K562 (cell line): ENCODE results near the gene SEC24A. TPM values are rescaled to one million over a fixed set of nuclear protein-coding genes. Genes with fewer than 3 reads are reported as not detected.

Source experiments
- ATAC-seq: fragments of 200-7000 bp; cut with Tn5 transposase; 3 replicates; pipeline ENCODE4 v1.9.1; 2020; ENCODE audit warnings: moderate library complexity
- BruUV-seq: library from RNA; stranded (reverse); fragments of 400-500 nt; replicated peaks from 2 replicates; lab custom pipeline; 2021; lab: Mats Ljungman, UMichigan
- CTCF ChIA-PET: fragments of 300-600 bp; formaldehyde crosslinking; extraction: SDS; loops from one replicate; lab custom pipeline; 2021; ENCODE audit warnings: low intra/inter-chr PET ratio; lab: Yijun Ruan, JAX
- POLR2A ChIA-PET: fragments of 300-600, 350-650 bp; sonication (Branson Sonifier 250); formaldehyde crosslinking; extraction: SDS; loops from one replicate; lab custom pipeline; 2021; ENCODE audit warnings: antibody characterized with exemption, inconsistent platforms; lab: Yijun Ruan, JAX
- DNase-seq, 4 experiments: peaks; one replicate each; pipeline versions ENCODE4 v3.0.0 to v3.0.0-alpha.2; 2011 to 2018; ENCODE audit warnings: low spot score in 3 of 4, mixed read lengths in 3 of 4; ENCODE audit errors: extremely low read depth in 1 of 4
- FAIRE-seq: peaks from 2 replicates; lab custom pipeline; 2011; peaks lifted over from hg19 to GRCh38; lab: Jason Lieb, UNC
- H2AFZ ChIP-seq: 2 replicates; pipeline ENCODE4 v1.6.0; 2011; ENCODE audit warnings: low read depth, low read length, control low read depth, inconsistent platforms
- H3K27ac ChIP-seq: fragments of 200-600 bp; 3 replicates; pipeline ENCODE4 v1.8.0; 2011; ENCODE audit warnings: low read depth, mild to moderate bottlenecking, control low read depth, inconsistent platforms, low read length, moderate library complexity, mixed read lengths; ENCODE audit errors: extremely low read depth
- H3K27me3 ChIP-seq, 2 experiments: fragments of 300-600 bp in 1 of 2; 2 replicates in 1 of 2; 3 replicates in 1 of 2; pipeline versions ENCODE4 v1.6.0 to v1.8.0; 2011; ENCODE audit warnings: inconsistent platforms in 2 of 2, low read length in 2 of 2, mild to moderate bottlenecking in 1 of 2, mixed read lengths in 1 of 2, moderate library complexity in 1 of 2; ENCODE audit not compliant: control insufficient read depth in 2 of 2, insufficient read depth in 2 of 2
- H3K36me3 ChIP-seq: fragments of 300-600 bp; 3 replicates; pipeline ENCODE4 v1.8.0; 2011; ENCODE audit warnings: mild to moderate bottlenecking, low read length, inconsistent platforms; ENCODE audit not compliant: control insufficient read depth, insufficient read depth
- H3K4me1 ChIP-seq, 2 experiments: fragments of 200-600 bp in 1 of 2; replicated peaks in 1 of 2; 2 replicates in 1 of 2; 3 replicates in 1 of 2; pipeline versions ENCODE4 v1.5.1 to v1.8.0; 2011; ENCODE audit warnings: inconsistent platforms in 2 of 2, low read length in 2 of 2, mild to moderate bottlenecking in 1 of 2, mixed read lengths in 1 of 2, moderate library complexity in 1 of 2; ENCODE audit not compliant: control insufficient read depth in 2 of 2, insufficient read depth in 2 of 2
- H3K4me2 ChIP-seq: 2 replicates; pipeline ENCODE4 v1.6.1; 2011; ENCODE audit warnings: low read length, control low read depth, inconsistent platforms, mixed read lengths; ENCODE audit not compliant: insufficient read depth
- H3K4me3 ChIP-seq: fragments of 200-600 bp; sonication (generic), shearing (Covaris generic); 2 replicates; pipeline ENCODE4 v1.5.1; 2016; ENCODE audit warnings: control low read depth, inconsistent platforms
- H3K79me2 ChIP-seq: fragments of 200-600 bp; 3 replicates; pipeline ENCODE4 v1.8.0; 2011; ENCODE audit warnings: low read length, inconsistent platforms; ENCODE audit not compliant: control insufficient read depth, insufficient read depth
- H3K9ac ChIP-seq, 2 experiments: 2 replicates each; pipeline versions ENCODE4 v1.6.0 to v1.6.1; 2011; ENCODE audit warnings: low read depth in 2 of 2, low read length in 2 of 2, control low read depth in 1 of 2, inconsistent platforms in 1 of 2, mild to moderate bottlenecking in 1 of 2, mixed read lengths in 1 of 2; ENCODE audit not compliant: insufficient read depth in 1 of 2
- H3K9me1 ChIP-seq: one replicate; pipeline ENCODE4 v1.6.0; 2011; ENCODE audit warnings: inconsistent platforms, mild to moderate bottlenecking, low read length, moderate library complexity; ENCODE audit not compliant: control insufficient read depth, insufficient read depth
- H3K9me3 ChIP-seq: replicated peaks from 2 replicates; pipeline ENCODE4 v1.5.1; 2011; ENCODE audit warnings: low read depth, low read length, inconsistent platforms; ENCODE audit not compliant: control insufficient read depth, insufficient read depth
- H4K20me1 ChIP-seq: replicated peaks from 2 replicates; pipeline ENCODE4 v1.6.1; 2011; ENCODE audit warnings: low read length, inconsistent platforms, mixed read lengths; ENCODE audit not compliant: control insufficient read depth, insufficient read depth
- ATF1 ChIP-seq, 2 experiments: fragments of 450-650 bp in 1 of 2; IDR thresholded peaks; 2 replicates each; pipeline ENCODE4 v1.6.1; 2016; ENCODE audit warnings: missing compliant biosample characterization in 1 of 2, missing genetic modification characterization in 1 of 2
- EP400 ChIP-seq: fragments of 450-650 bp; IDR thresholded peaks from 2 replicates; pipeline ENCODE4 v1.6.1; 2017; ENCODE audit warnings: antibody characterized with exemption, mild to moderate bottlenecking, moderate library complexity
- NKRF ChIP-seq: fragments of 450-650 bp; IDR thresholded peaks from 2 replicates; pipeline ENCODE4 v1.6.1; 2016; ENCODE audit warnings: borderline replicate concordance
- PHF21A ChIP-seq: fragments of 450-650 bp; IDR thresholded peaks from 2 replicates; pipeline ENCODE4 v1.6.1; 2017; ENCODE audit warnings: low read depth, borderline replicate concordance
- PRDM10 ChIP-seq: fragments of 450-650 bp; IDR thresholded peaks from 2 replicates; pipeline ENCODE4 v1.6.1; 2018; ENCODE audit not compliant: partially characterized antibody
- YBX1 ChIP-seq: fragments of 450-650 bp; IDR thresholded peaks from 2 replicates; pipeline ENCODE4 v1.7.1; 2016; ENCODE audit warnings: mild to moderate bottlenecking
- ZBTB43 ChIP-seq: sonication (generic); formaldehyde crosslinking; IDR thresholded peaks from 2 replicates; pipeline ENCODE4 v1.8.0; 2023; ENCODE audit warnings: mild to moderate bottlenecking, missing genetic modification reagents
- WGBS: fragments of 100-300 bp; shearing (Covaris generic); methylation state at CpG from one replicate; pipeline ENCODE4 v1.1.6; 2016; ENCODE audit warnings: low coverage, mixed read lengths; ENCODE audit not compliant: insufficient coverage; ENCODE audit errors: missing lambda C conversion rate; 5-methylcytosine and 5-hydroxymethylcytosine counted together
- in situ Hi-C: fragments of 300-500 bp; cut with MboI; formaldehyde crosslinking; loops from 4 replicates; pipeline ENCODE4 v1.15.0; 2018; ENCODE audit warnings: inconsistent platforms, mixed read lengths
- intact Hi-C: fragments of 100-400 bp; cut with micrococcal nuclease; formaldehyde crosslinking; loops from 2 replicates; pipeline ENCODE4 v1.14.2; 2022
- polyA plus RNA-seq, 8 experiments: library from polyadenylated mRNA; depleted of rRNA in 4 of 8; stranded (reverse) in 5 of 8; unstranded in 3 of 8; fragments of >200 nt; fragmentation: Nextera tagmentation in 2 of 8; fragmentation: Illumina TruSeq in 1 of 8; extraction: Ambion mirVana in 2 of 8; extraction: Trizol in 1 of 8; gene quantifications; 2 replicates each; pipeline versions ENCODE4 v1.2.1 to v1.2.3, GENCODE V29; 2011 to 2014; ENCODE audit warnings: inconsistent platforms in 1 of 8, missing spikeins in 1 of 8
- total RNA-seq, 7 experiments: library from RNA; depleted of rRNA in 6 of 7; stranded (reverse); fragments of >200 nt in 6 of 7; fragmentation: Illumina TruSeq in 2 of 7; extraction: Trizol in 2 of 7; gene quantifications; 2 replicates each; pipeline versions ENCODE4 v1.2.1 to v1.2.3, GENCODE V29; 2011 to 2021; ENCODE audit warnings: low replicate concordance in 1 of 7

Gene SEC24A
- total and polyA plus RNA-seq, 9 of the 15 experiments (the other 6 are each of a cell fraction or from before 2014, with no cell fraction given): 7.9 to 36.5 (median 17.5) TPM

- intact Hi-C loops: no loop called here
- BruUV-seq: no TSS peak
- Histone ChIP-seq H3K27ac (no peak overlapping the region), H3K4me2 (no peak overlapping the region), H2AFZ (no peak overlapping the region), H3K4me1 (peaks cover 0 to 4% of the 10 kb centered on the region in 2 experiments; a peak in 2 of 5 replicates), H3K4me3 (no peak overlapping the region), H3K36me3 (peaks cover 18% of the 10 kb centered on the region), H4K20me1 (no peaks in the 10 kb centered on the region; the same call in 1 of the 2 replicates), H3K27me3 (no peaks in the 10 kb centered on the region), H3K9ac (no peak overlapping the region), H3K79me2 (peaks cover 89% of the 10 kb centered on the region), H3K9me1 (no peaks in the 10 kb centered on the region), H3K9me3 (no peaks in the 10 kb centered on the region)
- no peak for FAIRE-seq
- CTCF ChIA-PET: no interaction called here
- 80% methylated on average over 4 of the region's 8 CpGs for WGBS
- TF ChIP-seq ZBTB43 (CRISPR knock-in tag) (no peak), YBX1 (no peak), PHF21A (no peak)
- in situ Hi-C loops: no loop called here
- no peak for DNase-seq
- POLR2A ChIA-PET: interaction anchor here (0.5 to 1.5 kb wide), 3 partner anchors 8 to 133 kb away, joined by 3 to 7 read pairs (median 4); partner anchors contain the start of gene SEC24A
- ATAC-seq: no peak
Observed at GRCh38 chr5:134656690-134657089, 8.1 kb downstream of the SEC24A start.

- no peak for FAIRE-seq
- intact Hi-C loops (no loop called here), in situ Hi-C loops (no loop called here)
- peak overlapping the region in 1 of 2 experiments; percentile 16; a peak in 1 of 4 replicates for H3K9ac ChIP-seq
- ATAC-seq: no peak; the same call in 2 of the 3 replicates
- H3K79me2 ChIP-seq: peaks cover 86% of the 10 kb centered on the region
- no peak overlapping the region for H3K4me2 ChIP-seq
- no TSS peak for BruUV-seq
- H3K27ac ChIP-seq: no peak overlapping the region
- DNase-seq: no peak
- H3K27me3 ChIP-seq: no peaks in the 10 kb centered on the region
- CTCF ChIA-PET: no interaction called here
- no peaks in the 10 kb centered on the region for H3K9me1 ChIP-seq
- H3K9me3 ChIP-seq: no peaks in the 10 kb centered on the region
- peaks cover 0 to 4% of the 10 kb centered on the region in 2 experiments; a peak in 2 of 5 replicates for H3K4me1 ChIP-seq
- WGBS: 96% methylated on average over 4 of the region's 4 CpGs
- peaks cover 37% of the 10 kb centered on the region for H3K36me3 ChIP-seq
- H2AFZ ChIP-seq: no peak overlapping the region
- no peaks in the 10 kb centered on the region; the same call in 1 of the 2 replicates for H4K20me1 ChIP-seq
- POLR2A ChIA-PET: interaction anchor here (0.7 to 1.1 kb wide), 2 partner anchors 15 to 424 kb away, joined by 3 read pairs; no protein-coding TSS in a partner anchor
- no peak overlapping the region for H3K4me3 ChIP-seq
- TF ChIP-seq NKRF: no peak
- TF ChIP-seq PRDM10: no peak
- TF ChIP-seq EP400: no peak
- no peak for TF ChIP-seq ATF1 (CRISPR knock-in tag; IDR thresholded peaks at IDR 0.05)
- no peak for TF ChIP-seq ATF1 (tag; IDR thresholded peaks at IDR 0.05)
Observed at GRCh38 chr5:134659456-134659855, 10.9 kb downstream of the SEC24A start.
